Peyer's patch (tissue), 4 donors: Measurements from ENCODE around the gene CDH11. TPM values are rescaled to one million over a fixed set of nuclear protein-coding genes. Genes with fewer than 3 reads are reported as not detected.

Experiments
- DNase-seq, 3 donors: peaks; one replicate each; pipeline ENCODE4 v3.0.0-alpha.2; 2017 to 2019
- H3K27ac ChIP-seq, 4 donors: fragments of 200-600 bp; sonication (generic); one replicate each; pipeline ENCODE4 v1.5.1; 2016 to 2019
- H3K27me3 ChIP-seq, 2 donors: fragments of 200-600 bp; sonication (generic); one replicate each; pipeline ENCODE4 v1.5.1; 2019
- H3K36me3 ChIP-seq, 3 donors: fragments of 200-600 bp; sonication (generic); one replicate each; pipeline ENCODE4 v1.5.1; 2016 to 2019
- H3K4me1 ChIP-seq, 4 donors: fragments of 200-600 bp; sonication (generic); one replicate each; pipeline ENCODE4 v1.5.1; 2016 to 2019
- H3K4me3 ChIP-seq, 4 donors: fragments of 200-600 bp; sonication (generic); 1 replicate in 3 of 4; 2 replicates in 1 of 4; pipeline ENCODE4 v1.5.1; 2016 to 2019; ENCODE audit warnings: mild to moderate bottlenecking in 1 of 4
- H3K9me3 ChIP-seq, 4 donors: fragments of 200-600 bp; sonication (generic); one replicate each; pipeline ENCODE4 v1.5.1; 2016 to 2019; ENCODE audit warnings: mild to moderate bottlenecking in 1 of 4
- CTCF ChIP-seq, 6 experiments: fragments of 450-650 bp in 4 of 6; fragments of 200-600 bp in 2 of 6; sonication (generic) in 1 of 6; IDR thresholded peaks; one replicate each; pipeline ENCODE4 v1.5.1; 2017 to 2019; ENCODE audit warnings: antibody characterized with exemption in 6 of 6, mild to moderate bottlenecking in 3 of 6, moderate library complexity in 1 of 6
- POLR2A ChIP-seq, 2 donors: fragments of 450-650 bp; IDR thresholded peaks; one replicate each; pipeline ENCODE4 v1.5.1; 2017; ENCODE audit warnings: antibody characterized with exemption in 2 of 2, mild to moderate bottlenecking in 2 of 2, moderate library complexity in 2 of 2
- total RNA-seq, 4 donors: library from RNA; depleted of rRNA; stranded (reverse); fragments of >200 nt; gene quantifications; one replicate each; pipeline ENCODE4 v1.1.0, GENCODE V29; 2016

CDH11 gene
- total RNA-seq, 4 donors from 2014 or later, result 2.1 to 16.5 (median 4.9) TPM

DNA sequence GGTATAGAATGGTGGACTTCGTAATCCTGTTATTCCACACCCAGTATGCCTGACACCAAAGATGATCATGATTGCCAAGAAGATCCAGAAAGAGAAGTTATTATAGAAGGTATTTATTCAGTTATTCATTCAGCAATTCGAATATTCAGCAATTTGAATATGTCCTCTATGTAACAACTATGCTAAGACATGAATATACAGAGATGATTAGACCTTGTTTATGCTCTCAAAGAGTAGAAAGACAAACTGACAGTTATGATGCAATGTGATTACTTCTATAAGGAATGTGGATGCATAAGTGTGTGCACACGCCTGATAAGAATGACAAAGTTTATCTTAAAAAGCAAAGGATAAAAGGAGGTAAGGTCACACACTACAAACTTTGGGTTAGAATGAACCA lies 218.1 kb downstream of the CDH11 start:
- Histone ChIP-seq H3K4me1 (no peaks in the 10 kb centered on the region), H3K27ac (no peak overlapping the region), H3K4me3 (no peak overlapping the region), H3K27me3 (no peaks in the 10 kb centered on the region), H3K9me3 (no peaks in the 10 kb centered on the region), H3K36me3 (no peaks in the 10 kb centered on the region)
- DNase-seq, result no peak
- TF ChIP-seq CTCF (IDR thresholded peaks at IDR 0.05) (no peak), POLR2A (IDR thresholded peaks at IDR 0.05) (no peak)

DNA sequence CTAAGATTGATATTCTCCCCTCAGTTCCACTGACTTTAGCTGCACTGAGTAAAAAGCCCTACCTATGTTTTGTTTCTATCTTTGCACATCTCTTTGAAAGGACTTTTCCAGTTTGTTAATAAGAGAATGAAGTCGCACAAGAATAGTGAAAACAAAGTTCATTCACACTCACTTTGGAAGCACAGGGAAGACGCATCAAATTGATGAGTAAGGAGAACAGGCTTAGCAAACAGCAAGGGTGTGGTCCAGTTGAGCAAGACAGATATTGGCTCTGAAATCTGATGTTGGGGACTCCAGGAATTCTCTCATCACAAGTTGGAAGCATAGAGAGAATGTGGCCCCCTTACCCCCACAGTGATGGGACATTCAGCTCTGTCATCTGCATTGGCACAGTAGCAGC lies 221.3 kb downstream of the CDH11 start:
- TF ChIP-seq POLR2A (IDR thresholded peaks at IDR 0.05) (no peak), CTCF (IDR thresholded peaks at IDR 0.05) (no peak)
- DNase-seq, result no peak

GRCh38 chr16:64900019-64900418 lies 221.8 kb downstream of the CDH11 start:
- Histone ChIP-seq H3K4me1 (no peaks in the 10 kb centered on the region), H3K9me3 (no peaks in the 10 kb centered on the region), H3K27me3 (no peaks in the 10 kb centered on the region), H3K27ac (no peak overlapping the region), H3K4me3 (no peak overlapping the region), H3K36me3 (no peaks in the 10 kb centered on the region)
- TF ChIP-seq CTCF (IDR thresholded peaks at IDR 0.05) (no peak), POLR2A (IDR thresholded peaks at IDR 0.05) (no peak)
- DNase-seq, result no peak

More for the DNA sequence above, 221.3 kb downstream of the CDH11 start:
- Histone ChIP-seq H3K4me3 (no peak overlapping the region), H3K27me3 (no peaks in the 10 kb centered on the region), H3K9me3 (no peaks in the 10 kb centered on the region), H3K27ac (no peak overlapping the region), H3K36me3 (no peaks in the 10 kb centered on the region), H3K4me1 (no peaks in the 10 kb centered on the region)

DNA sequence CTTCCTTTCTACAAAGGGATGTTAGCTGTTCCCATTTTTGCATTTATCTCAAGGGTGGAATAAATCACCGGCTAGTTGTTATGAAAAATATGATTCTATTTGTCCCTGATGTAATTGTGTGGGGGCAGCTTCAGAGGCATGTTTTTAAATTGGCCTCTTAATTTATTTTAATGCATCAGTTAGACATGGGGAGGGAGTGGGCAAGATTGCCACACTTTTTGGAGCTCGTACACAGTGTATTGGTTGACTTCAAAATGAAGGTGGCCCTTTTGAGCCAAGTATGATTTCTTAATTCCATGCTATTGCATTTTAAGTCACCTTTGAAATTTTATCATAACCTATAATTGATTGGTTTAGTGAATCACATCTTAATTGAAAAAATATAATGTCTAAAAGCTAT lies 223.7 kb downstream of the CDH11 start:
- no peaks in the 10 kb centered on the region for H3K36me3 ChIP-seq
- no peak for TF ChIP-seq CTCF (IDR thresholded peaks at IDR 0.05)
- TF ChIP-seq POLR2A (IDR thresholded peaks at IDR 0.05), result no peak
- H3K27me3 ChIP-seq, result no peaks in the 10 kb centered on the region
- H3K4me3 ChIP-seq, result no peak overlapping the region
- no peak for DNase-seq
- no peak overlapping the region for H3K27ac ChIP-seq
- no peaks in the 10 kb centered on the region for H3K9me3 ChIP-seq
- no peaks in the 10 kb centered on the region for H3K4me1 ChIP-seq
